CMK (cell line): Measurements from ENCODE around the gene COL7A1.
"Not testable (repeated sequence)": the region's sequence is repeated elsewhere in the genome, so short reads cannot be mapped to it uniquely, and the experiment has no call there.

Source experiments
- DNase-seq: peaks from one replicate; pipeline ENCODE4 v3.0.0-alpha.2; 2010; ENCODE audit warnings: low read depth

COL7A1 gene

DNA sequence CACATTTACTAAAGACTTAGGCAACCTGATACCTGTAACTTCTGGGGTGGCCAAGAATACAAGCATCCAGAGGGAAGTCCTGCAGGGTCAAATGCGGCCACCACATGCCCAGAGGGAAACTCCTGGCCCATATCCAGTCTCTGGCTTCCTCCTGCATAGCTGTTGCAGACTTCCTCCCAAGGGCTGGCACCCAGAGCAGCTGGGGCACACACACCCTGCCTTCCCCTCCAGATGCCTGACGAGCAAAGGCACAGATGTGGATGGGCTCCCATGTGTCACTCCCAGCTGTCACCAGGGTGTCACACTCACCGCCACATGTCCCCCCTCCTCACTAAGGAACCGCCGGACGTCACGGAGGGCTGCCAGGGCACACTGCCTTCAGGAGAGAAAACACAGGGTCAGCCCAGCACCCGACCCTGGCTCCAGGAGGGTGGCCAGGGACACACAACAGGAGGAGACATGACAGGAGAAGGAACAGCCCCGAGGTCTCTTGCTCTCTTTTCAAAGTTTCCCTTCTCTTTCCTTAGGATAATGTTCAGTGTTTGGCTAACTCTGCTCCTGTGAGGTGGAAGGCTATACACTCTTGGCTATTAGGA is 51.8 kb downstream of the COL7A1 start:
- DNase-seq, result no peak

DNA sequence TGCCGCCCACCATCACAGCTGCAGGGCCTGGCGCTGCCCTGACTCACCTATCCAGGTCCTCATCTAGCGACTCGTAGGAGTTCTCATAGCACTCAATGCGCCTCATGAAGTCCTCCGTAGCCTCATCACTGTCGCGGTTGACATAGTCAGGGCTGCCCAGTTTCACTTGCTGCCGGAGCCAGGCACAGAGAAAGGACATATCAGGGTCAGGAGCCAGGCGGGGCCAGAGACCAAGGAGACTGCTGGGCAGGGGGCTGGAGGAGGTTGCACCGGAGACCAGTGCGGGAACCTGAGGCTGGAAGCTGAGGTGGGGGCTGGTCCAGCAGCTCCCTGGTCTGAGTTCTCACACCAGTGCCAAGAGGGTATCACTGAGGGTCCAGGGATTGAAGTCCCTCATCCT is 56.7 kb downstream of the COL7A1 start:
- no peak for DNase-seq

DNA sequence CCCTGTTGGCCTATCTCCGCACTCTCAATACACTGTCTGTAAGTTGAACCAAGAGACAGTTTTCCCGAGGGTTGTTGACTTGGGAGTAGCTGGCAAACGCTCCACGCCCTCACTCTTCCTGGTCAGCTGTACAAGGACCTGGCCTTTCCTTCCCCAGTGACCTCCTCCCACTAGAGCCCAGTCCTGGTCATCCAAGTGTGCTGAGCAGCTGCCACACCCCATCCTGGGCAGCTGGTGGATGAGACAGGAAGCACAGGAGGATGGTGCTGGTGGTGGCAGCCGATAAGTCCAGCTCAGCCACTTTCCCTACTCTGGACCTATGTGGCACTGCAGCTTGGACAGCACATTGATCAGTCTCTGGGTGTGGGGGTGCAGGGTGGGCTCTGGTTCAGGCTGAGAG is 58.3 kb downstream of the COL7A1 start:
- DNase-seq, result no peak

GRCh38 chr3:48536116-48536515 is 59.0 kb downstream of the COL7A1 start:
- no peak for DNase-seq

GRCh38 chr3:48535578-48535977 is 59.6 kb downstream of the COL7A1 start:
- DNase-seq, result no peak

DNA sequence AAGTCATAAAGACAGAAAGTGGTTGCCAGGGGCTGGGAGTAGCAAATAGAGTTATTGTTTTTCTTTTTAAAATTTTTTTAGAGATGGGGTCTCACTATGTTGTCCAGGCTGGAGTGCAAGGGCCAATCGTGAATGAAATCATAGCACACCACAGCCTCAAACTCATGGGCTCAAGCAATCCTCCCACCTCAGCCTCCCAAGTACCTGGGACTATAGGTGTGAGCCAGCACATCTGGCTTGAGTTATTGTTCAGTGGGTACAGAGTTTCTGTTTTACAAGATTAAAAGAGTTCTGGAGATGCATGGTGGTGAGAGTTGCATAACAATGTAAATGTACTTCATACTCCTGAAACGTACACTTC is 62.2 kb downstream of the COL7A1 start:
- no peak for DNase-seq

GRCh38 chr3:48532271-48532976 is 62.7 kb downstream of the COL7A1 start:
- DNase-seq, result no peak

DNA sequence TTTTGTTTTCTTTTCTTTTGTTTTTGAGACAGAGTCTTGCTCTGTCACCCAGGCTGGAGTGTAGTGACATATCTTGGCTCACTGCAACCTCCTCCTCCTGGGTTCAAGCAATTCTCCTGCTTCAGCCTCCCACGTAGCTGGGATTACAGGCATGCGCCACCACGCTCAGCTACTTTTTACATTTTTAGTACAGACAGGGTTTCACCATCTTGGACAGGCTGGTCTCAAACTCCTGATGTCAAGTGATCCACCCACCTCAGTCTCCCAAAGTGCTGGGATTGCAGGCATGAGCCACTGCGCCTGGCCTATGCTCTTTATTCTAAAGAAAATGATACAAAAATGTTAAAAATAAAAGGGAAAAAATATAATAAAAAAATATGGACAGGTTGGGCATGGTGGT is 64.4 kb downstream of the COL7A1 start:
- DNase-seq, result not testable (repeated sequence)

DNA sequence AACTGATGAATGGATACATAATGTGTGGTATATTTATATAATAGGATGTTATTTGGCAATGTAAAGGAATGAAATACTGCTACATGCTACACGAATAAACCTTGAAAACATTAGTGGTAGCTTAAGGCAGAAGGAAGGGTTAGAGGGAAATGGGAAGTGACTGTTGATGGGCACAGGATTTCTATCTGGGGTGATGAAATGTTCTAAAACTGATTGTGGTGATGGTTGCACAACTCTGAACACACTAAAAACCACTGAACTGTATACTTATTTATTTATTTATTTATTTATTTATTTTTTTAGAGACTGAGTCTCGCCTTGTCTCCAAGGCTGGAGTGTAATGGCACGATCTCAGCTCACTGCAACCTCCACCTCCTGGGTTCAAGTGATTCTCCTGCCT is 66.4 kb downstream of the COL7A1 start:
- DNase-seq, result no peak

GRCh38 chr3:48528048-48528447 is 67.1 kb downstream of the COL7A1 start:
- no peak for DNase-seq

GRCh38 chr3:48524970-48525369 is 70.2 kb downstream of the COL7A1 start:
- no peak for DNase-seq

DNA sequence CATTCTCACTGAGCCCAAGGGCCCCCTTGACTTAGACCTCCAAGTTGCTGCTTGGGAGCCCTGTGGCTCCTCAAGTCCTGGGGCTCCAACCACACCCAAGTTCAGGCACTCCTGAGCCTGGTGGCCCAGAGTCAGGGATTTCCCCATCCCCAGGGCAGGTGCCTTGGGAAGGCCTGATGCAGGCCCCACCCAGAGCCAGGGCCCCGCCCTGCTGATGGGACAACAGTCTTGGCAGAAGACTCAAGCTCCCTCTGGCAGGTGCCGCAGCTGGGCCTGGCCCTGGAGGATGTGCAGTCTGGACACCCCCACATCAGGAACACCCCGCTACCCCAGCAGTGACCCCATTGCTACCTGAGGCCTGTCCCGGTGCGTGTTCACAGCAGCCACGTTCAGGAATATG is 73.5 kb downstream of the COL7A1 start:
- DNase-seq, result no peak

- no peak for DNase-seq
Measured at GRCh38 chr3:48519277-48519643, 75.9 kb downstream of the COL7A1 start.

DNA sequence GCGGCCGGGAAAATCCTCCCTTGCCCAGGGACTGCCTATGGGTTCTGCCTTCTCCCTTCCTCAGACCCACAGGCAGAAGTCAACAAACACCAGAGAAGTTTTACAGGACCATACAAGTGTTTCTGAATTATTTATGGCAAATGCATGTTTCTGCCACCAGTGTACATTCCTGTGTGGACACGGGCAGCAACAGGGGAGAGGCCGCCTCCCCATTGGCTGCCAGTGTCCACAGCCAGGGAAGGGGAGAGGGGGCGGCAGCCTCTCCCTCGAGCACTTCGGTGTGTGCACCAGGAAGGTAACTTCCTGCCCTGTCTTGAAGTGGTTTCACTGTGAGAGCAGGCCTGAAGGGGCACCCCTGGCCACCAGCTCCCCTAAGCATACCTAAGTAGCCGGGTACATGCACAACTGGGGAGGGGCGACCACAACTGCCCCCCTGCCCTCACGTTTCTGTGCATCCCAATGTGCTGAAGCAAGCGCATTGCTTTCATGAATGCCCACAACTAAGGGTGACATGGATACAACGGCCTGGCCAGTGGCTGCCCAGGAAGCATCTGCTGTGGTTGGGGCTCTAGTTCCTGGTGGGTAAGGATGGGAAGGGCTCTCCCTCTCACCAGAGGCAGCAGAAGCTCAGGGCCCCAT is 76.4 kb downstream of the COL7A1 start:
- DNase-seq, result no peak

- DNase-seq, result no peak
Measured at GRCh38 chr3:48518069-48518468, 77.1 kb downstream of the COL7A1 start.

GRCh38 chr3:48516571-48516970 is 78.6 kb downstream of the COL7A1 start:
- DNase-seq, result no peak

DNA sequence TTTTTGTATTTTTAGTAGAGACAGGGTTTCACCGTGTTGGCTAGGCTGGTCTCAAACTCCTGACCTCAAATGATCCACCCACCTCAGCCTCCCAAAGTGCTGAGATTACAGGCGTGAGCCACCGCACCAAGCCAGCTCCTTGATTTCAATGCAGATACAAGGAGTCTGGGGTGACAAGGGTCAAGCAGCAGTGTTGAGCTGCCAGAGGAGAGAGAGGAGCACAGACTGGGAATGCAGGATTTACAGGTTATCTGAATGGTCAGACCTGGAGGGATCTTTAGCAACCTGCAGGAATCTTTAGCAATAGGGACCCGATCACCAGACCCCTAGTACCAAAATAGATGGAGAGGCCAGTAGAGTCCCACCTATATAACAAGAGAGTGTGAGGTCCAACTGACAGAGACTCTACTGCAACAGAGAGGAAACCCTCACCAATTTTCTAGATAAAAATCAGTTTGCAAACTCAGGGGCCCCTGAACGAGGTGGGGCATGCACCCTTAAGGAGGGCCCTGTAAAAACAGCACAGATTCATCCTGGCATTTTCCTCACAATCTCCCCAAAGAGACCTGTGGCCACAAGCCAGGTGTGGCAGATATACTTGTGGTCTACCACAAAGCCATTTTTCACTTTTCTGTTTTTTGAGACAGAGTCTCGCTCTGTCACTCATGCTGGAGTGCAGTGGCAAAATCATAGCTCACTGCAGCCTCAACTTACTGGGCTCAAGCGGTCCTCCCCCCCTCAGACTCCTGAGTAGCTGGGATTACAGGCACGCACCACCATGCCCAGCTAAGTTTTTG is 80.5 kb downstream of the COL7A1 start:
- DNase-seq, result no peak
